Measurements from ENCODE around the gene BZW1.

Gene BZW1

GRCh38 chr2:200811333-200812121, at the start of gene BZW1:
BZW1 (plus strand) TSS chr2:200811910; CDS start chr2:200813218, 1,308 bp downstream.
- DNase-seq (ENCODE audit: low read depth, low spot score) = peak; percentile 96

- DNase-seq (ENCODE audit: low read depth, low spot score) = no peak
Observed at GRCh38 chr2:200762127-200762526, 49.6 kb upstream of the BZW1 start.

DNA sequence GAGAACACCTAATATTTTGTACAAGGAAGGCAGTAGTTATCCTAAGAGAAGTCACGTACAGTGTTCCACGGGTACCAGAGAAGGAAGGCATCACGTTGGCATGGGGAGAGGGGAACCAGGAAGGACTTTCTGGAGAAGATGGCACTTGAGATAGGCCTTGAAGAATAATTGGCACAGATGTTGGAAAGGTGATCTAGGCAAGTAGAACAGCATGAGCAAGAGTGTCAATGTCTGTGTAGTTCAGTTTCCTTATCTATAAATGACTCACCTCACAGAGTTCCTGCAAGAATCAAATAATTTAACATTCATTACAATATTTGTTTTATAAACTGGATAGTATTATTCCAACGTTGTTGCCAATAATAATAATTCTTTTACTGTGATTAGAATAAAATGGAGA, 48.3 kb upstream of the BZW1 start:
- DNase-seq (ENCODE audit: low read depth, low spot score) = no peak

DNA sequence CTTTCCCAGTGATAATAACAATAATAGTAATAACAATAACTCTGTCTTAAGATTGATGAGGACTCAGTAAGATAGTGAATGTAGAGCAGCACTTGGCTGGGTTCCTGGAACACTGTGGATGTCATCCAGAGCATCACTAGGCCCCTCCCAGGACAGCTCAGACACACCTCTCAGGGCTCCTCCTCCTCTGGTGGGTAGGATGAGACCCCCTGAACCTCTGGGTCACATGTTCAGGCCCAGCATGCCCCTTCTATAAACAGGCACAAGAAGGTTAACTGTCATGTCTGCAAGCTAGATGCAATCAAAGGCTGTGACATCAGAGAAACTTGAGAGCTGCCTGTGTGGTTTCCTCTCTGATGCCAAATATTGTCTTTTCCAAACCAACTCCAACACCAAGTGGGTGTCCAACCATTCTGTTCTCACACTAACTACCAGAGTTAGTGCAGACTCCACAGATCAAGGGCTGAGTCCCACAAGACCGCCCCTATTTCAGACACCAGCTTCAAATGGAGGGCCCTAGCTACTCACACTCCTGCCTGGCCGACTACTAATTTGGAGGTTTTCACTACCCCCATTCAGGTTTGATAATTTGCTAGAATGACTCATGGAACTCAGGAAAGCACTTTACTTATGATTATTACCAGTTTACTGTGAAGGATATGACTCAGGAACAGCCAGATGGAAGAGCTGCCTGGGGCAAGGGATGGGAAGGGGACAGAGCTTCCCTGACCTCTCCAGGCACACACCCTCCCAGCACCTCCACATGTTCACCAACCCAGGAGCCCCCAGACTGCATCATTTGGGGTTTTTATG, 46.4 kb upstream of the BZW1 start:
- DNase-seq (ENCODE audit: low read depth, low spot score) = no peak

- DNase-seq (ENCODE audit: low read depth, low spot score) = no peak
Observed at GRCh38 chr2:200765995-200766660, 45.6 kb upstream of the BZW1 start.

DNA sequence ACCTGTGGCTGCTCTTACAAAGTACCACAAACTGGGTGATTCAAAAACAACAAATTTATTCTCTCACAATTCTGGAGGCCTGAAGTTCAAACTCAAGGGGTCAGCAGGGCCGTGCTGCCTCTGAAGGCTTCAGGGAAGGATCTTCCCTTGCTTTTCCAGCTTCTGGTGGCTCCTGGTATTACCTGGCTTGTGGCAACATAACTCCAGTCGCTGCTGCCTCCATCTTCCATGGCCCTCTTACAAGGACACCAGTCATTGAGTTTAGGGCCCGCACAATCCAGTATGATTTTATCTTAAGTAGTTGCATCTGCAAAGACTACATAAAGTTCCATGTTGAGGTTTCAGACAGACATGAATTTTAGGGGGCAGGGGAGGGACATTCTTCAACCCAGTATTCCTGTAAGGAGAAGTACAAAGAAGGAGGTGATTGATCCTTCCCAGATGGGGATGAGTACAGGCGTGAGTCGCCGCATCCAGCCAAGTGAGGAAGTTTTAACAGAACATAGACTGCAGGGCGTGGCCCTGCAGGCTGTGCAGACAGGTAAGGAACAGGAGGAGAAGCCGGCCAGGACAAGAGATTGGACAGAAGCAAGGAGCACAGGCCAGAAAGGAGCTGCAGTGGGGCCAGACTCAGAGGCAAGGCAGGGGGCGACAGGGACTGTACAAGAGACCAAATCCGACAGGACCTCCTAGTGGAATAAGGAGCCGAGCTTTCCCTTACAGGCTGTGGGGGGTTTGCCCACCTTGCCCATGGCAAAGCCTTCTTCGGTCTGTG, 44.4 kb upstream of the BZW1 start:
- DNase-seq (ENCODE audit: low read depth, low spot score) = no peak

DNA sequence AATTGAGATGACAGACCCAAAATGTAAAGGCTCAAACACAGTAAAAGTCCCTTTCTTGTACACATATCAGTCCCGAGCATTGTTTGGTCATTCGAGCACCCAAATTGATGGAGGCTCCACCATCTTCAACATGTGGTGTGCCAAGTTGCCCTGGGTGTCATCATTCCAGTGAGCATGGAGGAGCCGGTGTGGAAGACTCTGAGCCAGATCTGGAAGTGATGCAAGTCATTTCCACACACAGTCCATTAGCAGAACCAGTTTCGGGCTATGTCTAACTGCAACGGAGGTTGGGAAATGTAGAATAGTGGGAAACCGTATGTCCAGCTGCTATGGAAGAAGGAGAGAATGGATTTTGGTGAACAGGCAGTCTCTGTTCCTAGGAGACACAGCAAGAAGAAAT, 40.9 kb upstream of the BZW1 start:
- DNase-seq (ENCODE audit: low read depth, low spot score) = no peak

- no peak for DNase-seq (ENCODE audit: low read depth, low spot score)
Observed at GRCh38 chr2:200772620-200773019, 39.1 kb upstream of the BZW1 start.

- no peak for DNase-seq (ENCODE audit: low read depth, low spot score)
Observed at GRCh38 chr2:200773083-200773482, 38.6 kb upstream of the BZW1 start.

- DNase-seq (ENCODE audit: low read depth, low spot score) = no peak
Observed at GRCh38 chr2:200774920-200775319, 36.8 kb upstream of the BZW1 start.

DNA sequence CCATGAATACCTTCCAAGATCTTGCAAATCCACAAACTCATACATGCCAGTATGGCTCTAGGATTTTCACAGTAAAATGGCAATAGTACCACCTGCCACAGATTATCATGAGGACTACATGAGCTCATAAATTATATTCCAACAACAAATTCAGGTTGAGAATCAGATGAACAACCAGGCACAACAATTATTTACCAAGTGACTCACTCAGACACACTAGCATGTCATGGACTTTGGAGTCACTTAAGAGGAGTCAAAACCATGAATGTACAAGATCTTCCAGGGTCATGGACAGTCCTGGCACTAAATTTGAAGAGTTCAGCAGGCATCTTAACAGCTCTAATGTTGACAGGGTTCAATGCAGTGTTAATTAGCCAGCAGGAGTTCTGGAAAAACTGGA, 34.4 kb upstream of the BZW1 start:
- DNase-seq (ENCODE audit: low read depth, low spot score) = no peak

- DNase-seq (ENCODE audit: low read depth, low spot score) = no peak
Observed at GRCh38 chr2:200778038-200778437, 33.7 kb upstream of the BZW1 start.

DNA sequence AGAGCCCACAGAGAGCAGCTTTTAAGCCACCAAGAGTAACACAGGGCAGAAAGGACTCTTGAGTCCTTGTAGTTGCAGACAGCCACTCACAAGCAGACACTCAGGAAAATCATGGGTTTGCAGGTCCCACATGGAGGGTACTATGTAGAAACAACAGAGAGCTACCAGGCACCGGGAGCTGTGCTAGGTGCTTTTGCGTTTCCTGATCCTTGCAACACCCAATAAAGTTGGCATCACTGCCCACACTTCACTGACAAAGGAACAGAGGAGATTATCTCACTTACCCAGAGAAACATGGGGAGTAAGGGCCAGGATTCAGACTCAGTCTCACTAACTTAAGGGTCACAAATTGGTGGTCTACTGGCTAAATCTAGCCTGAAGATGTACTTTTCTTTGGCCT, 32.5 kb upstream of the BZW1 start:
- DNase-seq (ENCODE audit: low read depth, low spot score) = no peak

DNA sequence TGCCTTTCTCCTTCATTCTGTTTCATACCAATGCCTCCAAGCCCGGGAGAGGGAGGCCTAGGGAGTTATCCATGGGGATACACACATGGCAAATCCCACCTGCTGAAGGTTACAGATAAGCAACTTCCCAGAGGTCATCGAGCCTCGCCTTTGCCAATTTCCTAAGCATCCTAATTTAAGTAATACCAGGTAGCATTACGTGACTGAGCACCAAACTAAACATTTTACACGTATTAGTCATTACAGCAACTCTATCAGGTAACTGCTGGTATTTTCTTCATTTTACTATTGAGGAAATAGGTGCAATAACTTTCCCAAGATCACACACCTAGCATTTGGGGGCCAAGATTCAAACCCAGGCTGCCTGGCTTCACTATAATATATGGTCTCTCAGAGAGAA, 30.1 kb upstream of the BZW1 start:
- DNase-seq (ENCODE audit: low read depth, low spot score) = no peak

DNA sequence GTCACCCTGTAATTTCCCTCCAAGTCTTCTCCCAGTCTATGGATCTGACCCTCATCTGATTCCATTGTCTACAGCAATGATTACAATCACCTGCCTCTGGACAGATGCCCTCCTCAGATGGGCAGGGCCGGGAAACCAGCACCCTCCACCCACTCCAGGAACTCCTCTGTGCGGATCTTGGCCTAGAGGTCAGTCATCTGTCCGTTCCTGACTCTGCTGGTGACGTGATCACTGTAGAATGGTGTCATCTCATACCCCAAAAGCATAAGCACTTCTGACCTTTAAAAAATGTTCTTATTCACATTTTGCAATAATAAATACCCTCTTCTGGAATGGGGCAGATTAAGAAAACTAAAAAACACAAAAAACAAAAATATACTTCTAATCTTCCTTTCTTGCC, 29.5 kb upstream of the BZW1 start:
- no peak for DNase-seq (ENCODE audit: low read depth, low spot score)

DNA sequence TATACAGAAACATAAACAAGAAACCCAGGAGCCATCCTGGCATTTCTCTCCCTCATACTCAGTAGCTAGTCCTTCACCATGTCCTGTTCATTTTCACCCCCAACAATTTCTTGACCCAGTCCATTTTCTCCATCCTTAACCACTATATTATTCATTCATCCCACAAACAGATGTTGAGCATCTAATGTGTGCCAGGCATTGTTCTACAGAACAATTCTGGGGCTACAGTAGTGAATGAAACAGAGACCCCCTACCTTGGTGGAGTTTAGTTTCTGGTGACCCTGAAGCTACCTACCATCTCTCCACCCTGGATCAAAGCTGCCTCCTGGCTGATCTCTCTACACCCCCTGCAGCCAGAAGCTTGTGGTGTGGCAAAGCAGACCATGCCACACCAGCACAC, 27.5 kb upstream of the BZW1 start:
- DNase-seq (ENCODE audit: low read depth, low spot score) = no peak

DNA sequence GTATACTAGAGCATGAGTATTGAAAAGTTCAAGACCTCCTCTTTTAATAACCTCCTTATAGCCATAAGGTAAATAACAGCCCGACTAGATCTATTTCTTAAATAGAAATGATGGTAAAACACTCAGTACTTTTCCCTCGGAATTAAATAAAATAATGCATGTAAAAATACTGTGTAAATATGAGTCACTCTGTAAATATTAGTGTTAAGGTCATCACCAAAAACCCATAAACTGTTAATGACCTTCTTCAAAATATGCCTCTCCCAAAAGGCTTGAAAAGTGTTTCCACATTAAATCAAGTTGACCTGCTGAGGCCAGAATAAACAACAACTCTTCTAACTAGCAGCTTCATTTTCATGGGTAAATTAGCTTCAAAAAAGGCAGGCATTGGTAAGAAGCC, 25.3 kb upstream of the BZW1 start:
- DNase-seq (ENCODE audit: low read depth, low spot score) = no peak

GRCh38 chr2:200786826-200787225, 24.9 kb upstream of the BZW1 start:
- no peak for DNase-seq (ENCODE audit: low read depth, low spot score)

GRCh38 chr2:200787351-200788120, 24.2 kb upstream of the BZW1 start:
- DNase-seq (ENCODE audit: low read depth, low spot score) = no peak

- DNase-seq (ENCODE audit: low read depth, low spot score) = no peak
Observed at GRCh38 chr2:200788121-200788718, 23.5 kb upstream of the BZW1 start.

- DNase-seq (ENCODE audit: low read depth, low spot score) = no peak
Observed at GRCh38 chr2:200790185-200790584, 21.5 kb upstream of the BZW1 start.

Measured in ELF-1 (cell line).